GM13976 (cell line): Measurements from ENCODE around the gene SOX2.

ENCODE experiments used
- DNase-seq: peaks from one replicate; pipeline ENCODE4 v3.0.0; 2012; ENCODE audit warnings: low spot score
- in situ Hi-C: fragments of 300-500 bp; cut with MboI; formaldehyde crosslinking; loops from one replicate; pipeline ENCODE4 v1.12.0; 2022; ENCODE audit warnings: low sequenced_read_pairs, mixed read lengths, inconsistent platforms; ENCODE audit not compliant: unreplicated experiment
- TF ChIP-seq, protein P1 (sequence below): IDR thresholded peaks from 2 replicates; pipeline ENCODE4 v1.5.1; 2012; ENCODE audit warnings: borderline replicate concordance, mild to moderate bottlenecking; ENCODE audit not compliant: insufficient read depth; ENCODE audit errors: extremely low read depth, missing control alignments, control extremely low read depth

Gene SOX2

GRCh38 chr3:181703601-181704420 is 7.9 kb upstream of the SOX2 start:
- in situ Hi-C loops: loop anchor here (10.0 to 25.0 kb wide), 2 partner anchors 558 to 981 kb away; no protein-coding TSS in a partner anchor
- TF ChIP-seq, protein P1, sequence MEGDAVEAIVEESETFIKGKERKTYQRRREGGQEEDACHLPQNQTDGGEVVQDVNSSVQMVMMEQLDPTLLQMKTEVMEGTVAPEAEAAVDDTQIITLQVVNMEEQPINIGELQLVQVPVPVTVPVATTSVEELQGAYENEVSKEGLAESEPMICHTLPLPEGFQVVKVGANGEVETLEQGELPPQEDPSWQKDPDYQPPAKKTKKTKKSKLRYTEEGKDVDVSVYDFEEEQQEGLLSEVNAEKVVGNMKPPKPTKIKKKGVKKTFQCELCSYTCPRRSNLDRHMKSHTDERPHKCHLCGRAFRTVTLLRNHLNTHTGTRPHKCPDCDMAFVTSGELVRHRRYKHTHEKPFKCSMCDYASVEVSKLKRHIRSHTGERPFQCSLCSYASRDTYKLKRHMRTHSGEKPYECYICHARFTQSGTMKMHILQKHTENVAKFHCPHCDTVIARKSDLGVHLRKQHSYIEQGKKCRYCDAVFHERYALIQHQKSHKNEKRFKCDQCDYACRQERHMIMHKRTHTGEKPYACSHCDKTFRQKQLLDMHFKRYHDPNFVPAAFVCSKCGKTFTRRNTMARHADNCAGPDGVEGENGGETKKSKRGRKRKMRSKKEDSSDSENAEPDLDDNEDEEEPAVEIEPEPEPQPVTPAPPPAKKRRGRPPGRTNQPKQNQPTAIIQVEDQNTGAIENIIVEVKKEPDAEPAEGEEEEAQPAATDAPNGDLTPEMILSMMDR: no peak
- no peak for DNase-seq

- in situ Hi-C loops: loop anchor here (10.0 to 25.0 kb wide), 2 partner anchors 558 to 980 kb away; no protein-coding TSS in a partner anchor
- TF ChIP-seq, protein P1: no peak
- no peak for DNase-seq
Measured at GRCh38 chr3:181704421-181705085, 7.2 kb upstream of the SOX2 start.

- DNase-seq: no peak
- in situ Hi-C loops: loop anchor here (10.0 to 25.0 kb wide), 2 partner anchors 557 to 980 kb away; no protein-coding TSS in a partner anchor
- TF ChIP-seq, protein P1: no peak
Measured at GRCh38 chr3:181705086-181705480, 6.6 kb upstream of the SOX2 start.

DNA sequence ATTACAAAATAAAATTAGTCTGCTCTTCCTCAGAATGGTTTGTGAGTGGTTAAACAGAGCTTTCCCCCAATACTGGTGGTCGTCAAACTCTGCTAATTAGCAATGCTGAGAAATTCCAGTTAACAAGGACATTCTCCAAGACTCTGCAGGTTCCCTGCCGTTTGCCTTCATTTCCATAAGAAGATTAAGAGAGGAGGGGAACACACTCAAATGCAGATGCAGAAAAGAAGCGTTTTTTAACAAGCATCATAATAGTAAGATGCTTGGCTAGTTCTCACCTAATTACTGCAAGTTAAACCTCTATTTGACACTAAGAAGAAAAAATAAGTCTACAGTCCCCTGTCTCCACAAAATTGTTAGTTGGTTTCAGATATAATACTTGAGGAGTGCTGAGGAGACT is 3.7 kb upstream of the SOX2 start:
- in situ Hi-C loops: loop anchor here (10.0 to 25.0 kb wide), 2 partner anchors 554 to 977 kb away; no protein-coding TSS in a partner anchor
- DNase-seq: no peak

GRCh38 chr3:181709537-181710279 is 2.0 kb upstream of the SOX2 start:
- TF ChIP-seq, protein P1: peak; percentile 75
- DNase-seq: no peak
- in situ Hi-C loops: loop anchor here (10.0 to 25.0 kb wide), 2 partner anchors 553 to 975 kb away; no protein-coding TSS in a partner anchor

More for the DNA sequence above, 3.7 kb upstream of the SOX2 start:
- TF ChIP-seq, protein P1: no peak
